Esophagus squamous epithelium (tissue), 4 donors: ENCODE measurements around the gene KLF16.

Source experiments
- POLR2A ChIP-seq, 4 donors: fragments of 450-650 bp; IDR thresholded peaks; one replicate each; pipeline ENCODE4 v1.6.1; 2017; ENCODE audit warnings: antibody characterized with exemption in 4 of 4, mild to moderate bottlenecking in 4 of 4, moderate library complexity in 3 of 4
- TF ChIP-seq, protein P1 (sequence below), 6 experiments: fragments of 450-650 bp in 4 of 6; fragments of 200-600 bp in 2 of 6; sonication (generic) in 2 of 6; IDR thresholded peaks; one replicate each; pipeline ENCODE4 v1.5.1; 2016 to 2019; ENCODE audit warnings: antibody characterized with exemption in 6 of 6, mild to moderate bottlenecking in 4 of 6, moderate library complexity in 4 of 6

GRCh38 chr19:1837222-1837565 is 26.2 kb downstream of the KLF16 start:
- TF ChIP-seq, protein P1, sequence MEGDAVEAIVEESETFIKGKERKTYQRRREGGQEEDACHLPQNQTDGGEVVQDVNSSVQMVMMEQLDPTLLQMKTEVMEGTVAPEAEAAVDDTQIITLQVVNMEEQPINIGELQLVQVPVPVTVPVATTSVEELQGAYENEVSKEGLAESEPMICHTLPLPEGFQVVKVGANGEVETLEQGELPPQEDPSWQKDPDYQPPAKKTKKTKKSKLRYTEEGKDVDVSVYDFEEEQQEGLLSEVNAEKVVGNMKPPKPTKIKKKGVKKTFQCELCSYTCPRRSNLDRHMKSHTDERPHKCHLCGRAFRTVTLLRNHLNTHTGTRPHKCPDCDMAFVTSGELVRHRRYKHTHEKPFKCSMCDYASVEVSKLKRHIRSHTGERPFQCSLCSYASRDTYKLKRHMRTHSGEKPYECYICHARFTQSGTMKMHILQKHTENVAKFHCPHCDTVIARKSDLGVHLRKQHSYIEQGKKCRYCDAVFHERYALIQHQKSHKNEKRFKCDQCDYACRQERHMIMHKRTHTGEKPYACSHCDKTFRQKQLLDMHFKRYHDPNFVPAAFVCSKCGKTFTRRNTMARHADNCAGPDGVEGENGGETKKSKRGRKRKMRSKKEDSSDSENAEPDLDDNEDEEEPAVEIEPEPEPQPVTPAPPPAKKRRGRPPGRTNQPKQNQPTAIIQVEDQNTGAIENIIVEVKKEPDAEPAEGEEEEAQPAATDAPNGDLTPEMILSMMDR (IDR thresholded peaks at IDR 0.05) = no peak
- no peak for TF ChIP-seq POLR2A (IDR thresholded peaks at IDR 0.05)
